ENCODE results near the gene PINLYP. TPM values are rescaled to one million over a fixed set of nuclear protein-coding genes. Genes with fewer than 3 reads are reported as not detected.

The PINLYP gene
- total and polyA plus RNA-seq, 9 of the 15 experiments (the other 6 are each of a cell fraction or from before 2014, with no cell fraction given) = 1.00 to 6.7 (median 2.2) TPM

- CTCF ChIA-PET (ENCODE audit: low intra/inter-chr PET ratio) = no interaction called here
- no peak for FAIRE-seq
- H3K79me2 ChIP-seq (ENCODE audit: control insufficient read depth, insufficient read depth, low read length) = no peaks in the 10 kb centered on the region
- BruUV-seq (replicated peaks) = no TSS peak
- no peaks in the 10 kb centered on the region; the same call in 1 of the 2 replicates for H4K20me1 ChIP-seq (replicated peaks; ENCODE audit: control insufficient read depth, insufficient read depth, low read length)
- no peak for DNase-seq (ENCODE audit: extremely low read depth in 1 of 4, low spot score in 3 of 4)
- H3K9me3 ChIP-seq (replicated peaks; ENCODE audit: control insufficient read depth, insufficient read depth, low read depth, low read length) = no peaks in the 10 kb centered on the region
- H3K9ac ChIP-seq (ENCODE audit: insufficient read depth in 1 of 2, low read depth in 2 of 2, low read length in 2 of 2) = peak overlapping the region in 1 of 2 experiments; percentile 48; a peak in 1 of 4 replicates
- H3K4me2 ChIP-seq (ENCODE audit: insufficient read depth, low read length) = no peak overlapping the region
- TF ChIP-seq HEY1 (CRISPR knock-in tag; IDR thresholded peaks at IDR 0.05; ENCODE audit: borderline replicate concordance) = no peak
- no peak for TF ChIP-seq ZNF75A (CRISPR knock-in tag; IDR thresholded peaks at IDR 0.05)
- no peak for TF ChIP-seq PKNOX1 (IDR thresholded peaks at IDR 0.05)
- TF ChIP-seq SAP30 (IDR thresholded peaks at IDR 0.05; ENCODE audit: borderline replicate concordance, insufficient read depth, low read depth, low read length, poor library complexity, severe bottlenecking) = no peak
- TF ChIP-seq, protein P1, sequence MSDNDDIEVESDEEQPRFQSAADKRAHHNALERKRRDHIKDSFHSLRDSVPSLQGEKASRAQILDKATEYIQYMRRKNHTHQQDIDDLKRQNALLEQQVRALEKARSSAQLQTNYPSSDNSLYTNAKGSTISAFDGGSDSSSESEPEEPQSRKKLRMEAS (CRISPR knock-in tag; IDR thresholded peaks at IDR 0.05) = no peak
- no peak for TF ChIP-seq ETV6 (IDR thresholded peaks at IDR 0.05; ENCODE audit: borderline replicate concordance in 1 of 2, low read depth in 2 of 2, low read length in 1 of 2)
- TF ChIP-seq ETV6 (CRISPR knock-in tag; IDR thresholded peaks at IDR 0.05; ENCODE audit: borderline replicate concordance) = no peak
- in situ Hi-C loops (cut with MboI) = no loop called here
- H3K27ac ChIP-seq (ENCODE audit: extremely low read depth, low read depth, low read length) = no peak overlapping the region
- POLR2A ChIA-PET = interaction anchor here (0.9 kb wide), 1 partner anchor 9 kb away, joined by 4 read pairs; no protein-coding TSS in a partner anchor
- ATAC-seq = no peak
- H2AFZ ChIP-seq (ENCODE audit: low read depth, low read length) = no peak overlapping the region
- no peak overlapping the region for H3K4me3 ChIP-seq
- intact Hi-C loops (cut with micrococcal nuclease) = no loop called here
- H3K27me3 ChIP-seq (ENCODE audit: control insufficient read depth in 2 of 2, insufficient read depth in 2 of 2, low read length in 2 of 2) = no peaks in the 10 kb centered on the region
- H3K36me3 ChIP-seq (ENCODE audit: control insufficient read depth, insufficient read depth, low read length) = peaks cover 33% of the 10 kb centered on the region; the same call in 2 of the 3 replicates
- no peaks in the 10 kb centered on the region for H3K9me1 ChIP-seq (ENCODE audit: control insufficient read depth, insufficient read depth, low read length)
- H3K4me1 ChIP-seq (replicated peaks in 1 of 2; ENCODE audit: control insufficient read depth in 2 of 2, insufficient read depth in 2 of 2, low read length in 2 of 2) = peaks cover 3 to 4% of the 10 kb centered on the region in 2 experiments; a peak in 4 of 5 replicates
- 84% methylated on average over 9 of the region's 9 CpGs for WGBS (ENCODE audit: insufficient coverage, low coverage, missing lambda C conversion rate)
Measured at GRCh38 chr19:43564800-43565199, 10.8 kb upstream of the PINLYP start.

All from K562 (cell line).